Naive thymus-derived CD8-positive, alpha-beta T cell (primary cell): ENCODE measurements around the gene SAPCD1. TPM values are rescaled to one million over a fixed set of nuclear protein-coding genes. Genes with fewer than 3 reads are reported as not detected.
A peak's percentile ranks its signal among the peaks of the same experiment; 100 is the strongest.

ENCODE experiments used
- ATAC-seq, 2 donors: fragments of 150-1000 bp; cut with Tn5 transposase in 1 of 2; sonication (Bioruptor Pico), chemical (Tn5 transposase) in 1 of 2; 1 replicate in 1 of 2; 2 replicates in 1 of 2; pipeline ENCODE4 v1.10.0; 2021; ENCODE audit warnings: mild to moderate bottlenecking in 2 of 2, moderate library complexity in 2 of 2
- POLR2A ChIA-PET: fragments of 350-600 bp; sonication (Branson Sonifier 250); formaldehyde crosslinking; loops from one replicate; lab custom pipeline; 2021; ENCODE audit warnings: antibody characterized with exemption; lab: Charles Lee
- DNase-seq, 10 donors: peaks; one replicate each; pipeline versions ENCODE4 v3.0.0 to v3.0.0-alpha.2; 2020 to 2022
- H3K27ac Mint-ChIP-seq, 10 donors: one replicate each; pipeline ENCODE4 v1.8.0; 2020 to 2022; ENCODE audit warnings: mild to moderate bottlenecking in 10 of 10, mixed read lengths in 10 of 10, moderate library complexity in 4 of 10, inconsistent platforms in 1 of 10
- H3K27me3 Mint-ChIP-seq, 5 donors: one replicate each; pipeline ENCODE4 v1.8.0; 2021 to 2022; ENCODE audit warnings: mixed read lengths in 5 of 5
- H3K36me3 Mint-ChIP-seq, 3 donors: one replicate each; pipeline ENCODE4 v1.8.0; 2020 to 2022; ENCODE audit warnings: mixed read lengths in 3 of 3, mild to moderate bottlenecking in 2 of 3, inconsistent platforms in 1 of 3
- H3K4me1 Mint-ChIP-seq, 4 donors: one replicate each; pipeline ENCODE4 v1.8.0; 2021 to 2022; ENCODE audit warnings: mixed read lengths in 4 of 4
- H3K4me3 Mint-ChIP-seq, 10 donors: one replicate each; pipeline ENCODE4 v1.8.0; 2020 to 2022; ENCODE audit warnings: mild to moderate bottlenecking in 10 of 10, mixed read lengths in 10 of 10, moderate library complexity in 6 of 10, inconsistent platforms in 1 of 10
- H3K9me3 Mint-ChIP-seq, 9 donors: one replicate each; pipeline ENCODE4 v1.8.0; 2020 to 2022; ENCODE audit warnings: mixed read lengths in 9 of 9, mild to moderate bottlenecking in 3 of 9, inconsistent platforms in 1 of 9, moderate library complexity in 1 of 9
- polyA plus RNA-seq, 3 donors: library from polyadenylated mRNA; unstranded; fragments of 300-500 nt; fragmentation: Illumina TruSeq; gene quantifications; one replicate each; pipeline ENCODE4 v1.2.3, GENCODE V29; 2021
- total RNA-seq, 8 experiments: library from RNA in 2 of 8; stranded (reverse) in 2 of 8; gene quantifications; one replicate each; pipeline ENCODE4 v1.2.3 and lab custom pipeline; 2021 to 2026

The SAPCD1 gene
- total and polyA plus RNA-seq, 5 experiments from 2014 or later, result 1.6 to 2.1 TPM; not detected in 3

- Mint-ChIP-seq H3K4me3 (peak overlapping the region in 5 of 10 donors; percentile 18 to 62 (median 49)), H3K27me3 (peaks cover 0 to 13% (median 0%) of the 10 kb centered on the region in 5 donors)
These were observed 13.4 kb downstream of the SAPCD1 start for GRCh38 chr6:31775633-31776484.

DNA sequence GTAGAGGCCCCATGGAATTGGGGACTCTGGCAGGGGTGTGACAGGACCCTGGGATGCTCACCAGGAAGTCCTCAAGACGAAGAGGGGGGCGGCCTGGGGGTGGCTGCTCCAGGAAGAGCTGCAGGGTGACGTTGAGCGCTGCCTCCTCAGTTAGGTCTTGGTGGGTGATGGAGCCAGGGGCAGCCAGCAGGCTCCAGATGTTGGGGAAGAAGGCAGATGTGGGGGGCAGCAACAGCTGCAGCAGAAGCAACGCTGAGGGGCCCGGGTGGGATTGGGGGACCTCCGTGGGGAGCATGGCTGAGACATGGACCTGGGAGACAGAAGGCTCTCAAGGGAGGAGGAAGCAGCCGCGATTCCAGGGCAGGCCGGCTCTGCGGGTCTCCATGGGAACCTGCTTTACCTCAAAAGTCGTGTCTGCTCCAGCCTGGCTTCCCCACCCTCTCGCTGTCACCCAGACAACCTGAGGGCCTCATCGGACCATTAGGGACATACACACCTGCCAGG is 14.1 kb downstream of the SAPCD1 start:
- Mint-ChIP-seq H3K4me1 (peaks cover 10 to 38% (median 37%) of the 10 kb centered on the region in 4 donors), H3K4me3 (peak overlapping the region in 7 of 10 donors; percentile 15 to 62 (median 47)), H3K27ac (peak overlapping the region in 3 of 10 donors; percentile 55 to 89 (median 84)), H3K9me3 (no peaks in the 10 kb centered on the region), H3K36me3 (peaks cover 0 to 26% (median 10%) of the 10 kb centered on the region in 3 donors), H3K27me3 (peaks cover 0 to 13% (median 0%) of the 10 kb centered on the region in 5 donors)
- POLR2A ChIA-PET, result interaction anchor here (0.9 kb wide), 1 partner anchor 51 kb away, joined by 3 read pairs; the partner anchor contains the start of gene HSPA1B
- ATAC-seq, result peak; percentile 11
- DNase-seq, result no peak

More at GRCh38 chr6:31775633-31776484, 13.4 kb downstream of the SAPCD1 start:
- ATAC-seq (no peak), DNase-seq (no peak)
- peak overlapping the region in 5 of 10 donors; percentile 6 to 89 (median 40) for H3K27ac Mint-ChIP-seq
- peaks cover 0 to 22% (median 9%) of the 10 kb centered on the region in 3 donors for H3K36me3 Mint-ChIP-seq
- POLR2A ChIA-PET, result interaction anchor here (0.9 to 1.6 kb wide), 3 partner anchors 8 to 36 kb away, joined by 3 to 5 read pairs (median 3); partner anchors contain the start of genes LSM2 and MSH5
- no peaks in the 10 kb centered on the region for H3K9me3 Mint-ChIP-seq
- peaks cover 13 to 45% (median 43%) of the 10 kb centered on the region in 4 donors for H3K4me1 Mint-ChIP-seq

GRCh38 chr6:31776989-31777666 is 14.7 kb downstream of the SAPCD1 start, which contains the start of gene VWA7:
TSS of gene VWA7 (minus strand) at chr6:31777328. CDS start at chr6:31776779, 549 bp downstream.
- POLR2A ChIA-PET, result interaction anchor here (0.9 kb wide), 1 partner anchor 50 kb away, joined by 3 read pairs; the partner anchor contains the start of gene HSPA1B
- Mint-ChIP-seq H3K27ac (peak within 1 kb of the TSS in 5 of 10 donors; percentile 35 to 89 (median 55)), H3K9me3 (no peaks in the 10 kb centered on the region), H3K27me3 (peaks cover 0 to 13% (median 0%) of the 10 kb centered on the region in 5 donors), H3K4me3 (peak within 1 kb of the TSS in 8 of 10 donors; percentile 12 to 62 (median 46)), H3K36me3 (peaks cover 0 to 29% (median 10%) of the 10 kb centered on the region in 3 donors), H3K4me1 (peaks cover 9 to 37% (median 35%) of the 10 kb centered on the region in 4 donors)
- ATAC-seq (peak; percentile 65), DNase-seq (peak in 8 of 10 donors; percentile 24 to 76 (median 32))

DNA sequence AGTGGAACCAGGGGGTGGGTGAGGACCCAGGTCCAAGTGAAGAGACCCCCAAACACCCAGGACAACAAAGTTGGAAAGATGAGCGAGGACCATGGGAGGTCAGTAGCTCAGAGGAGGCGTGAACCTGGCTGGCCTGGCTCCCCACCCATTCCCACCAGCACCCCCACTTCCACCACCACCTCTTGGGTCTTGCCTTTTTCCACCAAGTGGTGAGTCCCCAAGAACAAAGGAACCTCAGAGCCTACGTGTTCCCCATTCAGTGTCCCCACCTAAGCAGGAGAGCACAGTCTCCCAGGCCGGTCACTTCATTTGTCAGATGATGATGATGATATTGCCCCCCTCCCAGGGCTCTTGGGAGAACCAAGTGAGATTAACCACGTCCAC is 15.2 kb downstream of the SAPCD1 start:
- Mint-ChIP-seq H3K4me1 (peaks cover 9 to 35% (median 30%) of the 10 kb centered on the region in 4 donors), H3K27ac (peak overlapping the region in 2 of 10 donors; percentile 20 to 43), H3K9me3 (no peaks in the 10 kb centered on the region), H3K27me3 (peaks cover 0 to 13% (median 0%) of the 10 kb centered on the region in 5 donors), H3K4me3 (peak overlapping the region in 1 of 10 donors; percentile 55), H3K36me3 (peaks cover 0 to 33% (median 13%) of the 10 kb centered on the region in 3 donors)
- ATAC-seq, result no peak
- no peak for DNase-seq
- POLR2A ChIA-PET, result no interaction called here

- Mint-ChIP-seq H3K27me3 (peaks cover 0 to 13% (median 0%) of the 10 kb centered on the region in 5 donors), H3K4me1 (peaks cover 9 to 29% (median 25%) of the 10 kb centered on the region in 4 donors), H3K27ac (no peak overlapping the region), H3K4me3 (no peak overlapping the region), H3K36me3 (peaks cover 0 to 38% (median 16%) of the 10 kb centered on the region in 3 donors), H3K9me3 (no peaks in the 10 kb centered on the region)
- ATAC-seq (no peak), DNase-seq (no peak)
- POLR2A ChIA-PET, result no interaction called here
These were observed 15.7 kb downstream of the SAPCD1 start for GRCh38 chr6:31778193-31778592.

GRCh38 chr6:31778999-31779885 is 16.8 kb downstream of the SAPCD1 start:
- Mint-ChIP-seq H3K27ac (no peak overlapping the region), H3K36me3 (peaks cover 0 to 42% (median 16%) of the 10 kb centered on the region in 3 donors)

GRCh38 chr6:31779908-31780307 is 17.5 kb downstream of the SAPCD1 start:
- H3K36me3 Mint-ChIP-seq, result peaks cover 0 to 49% (median 21%) of the 10 kb centered on the region in 3 donors
- no peak overlapping the region for H3K4me3 Mint-ChIP-seq
- peaks cover 9 to 27% (median 23%) of the 10 kb centered on the region in 4 donors for H3K4me1 Mint-ChIP-seq
- no peak overlapping the region for H3K27ac Mint-ChIP-seq
- H3K27me3 Mint-ChIP-seq, result peaks cover 0 to 13% (median 0%) of the 10 kb centered on the region in 5 donors
- POLR2A ChIA-PET, result no interaction called here
- no peak for DNase-seq
- H3K9me3 Mint-ChIP-seq, result no peaks in the 10 kb centered on the region
- ATAC-seq, result no peak

More at GRCh38 chr6:31778999-31779885, 16.8 kb downstream of the SAPCD1 start:
- Mint-ChIP-seq H3K4me3 (no peak overlapping the region), H3K4me1 (peaks cover 9 to 27% (median 24%) of the 10 kb centered on the region in 4 donors), H3K27me3 (peaks cover 0 to 13% (median 0%) of the 10 kb centered on the region in 5 donors), H3K9me3 (no peaks in the 10 kb centered on the region)
- POLR2A ChIA-PET, result no interaction called here
- DNase-seq (no peak), ATAC-seq (no peak)

- H3K27me3 Mint-ChIP-seq, result peaks cover 0 to 8% (median 0%) of the 10 kb centered on the region in 5 donors
- no peak overlapping the region for H3K27ac Mint-ChIP-seq
- no peaks in the 10 kb centered on the region for H3K9me3 Mint-ChIP-seq
- H3K4me3 Mint-ChIP-seq, result no peak overlapping the region
- peaks cover 6 to 22% (median 19%) of the 10 kb centered on the region in 4 donors for H3K4me1 Mint-ChIP-seq
- POLR2A ChIA-PET, result interaction anchor here (0.7 kb wide), 1 partner anchor 9 kb away, joined by 4 read pairs; no protein-coding TSS in a partner anchor
- peaks cover 0 to 49% (median 21%) of the 10 kb centered on the region in 3 donors for H3K36me3 Mint-ChIP-seq
- no peak for ATAC-seq
- no peak for DNase-seq
These were observed 18.2 kb downstream of the SAPCD1 start for GRCh38 chr6:31780507-31781243.

DNA sequence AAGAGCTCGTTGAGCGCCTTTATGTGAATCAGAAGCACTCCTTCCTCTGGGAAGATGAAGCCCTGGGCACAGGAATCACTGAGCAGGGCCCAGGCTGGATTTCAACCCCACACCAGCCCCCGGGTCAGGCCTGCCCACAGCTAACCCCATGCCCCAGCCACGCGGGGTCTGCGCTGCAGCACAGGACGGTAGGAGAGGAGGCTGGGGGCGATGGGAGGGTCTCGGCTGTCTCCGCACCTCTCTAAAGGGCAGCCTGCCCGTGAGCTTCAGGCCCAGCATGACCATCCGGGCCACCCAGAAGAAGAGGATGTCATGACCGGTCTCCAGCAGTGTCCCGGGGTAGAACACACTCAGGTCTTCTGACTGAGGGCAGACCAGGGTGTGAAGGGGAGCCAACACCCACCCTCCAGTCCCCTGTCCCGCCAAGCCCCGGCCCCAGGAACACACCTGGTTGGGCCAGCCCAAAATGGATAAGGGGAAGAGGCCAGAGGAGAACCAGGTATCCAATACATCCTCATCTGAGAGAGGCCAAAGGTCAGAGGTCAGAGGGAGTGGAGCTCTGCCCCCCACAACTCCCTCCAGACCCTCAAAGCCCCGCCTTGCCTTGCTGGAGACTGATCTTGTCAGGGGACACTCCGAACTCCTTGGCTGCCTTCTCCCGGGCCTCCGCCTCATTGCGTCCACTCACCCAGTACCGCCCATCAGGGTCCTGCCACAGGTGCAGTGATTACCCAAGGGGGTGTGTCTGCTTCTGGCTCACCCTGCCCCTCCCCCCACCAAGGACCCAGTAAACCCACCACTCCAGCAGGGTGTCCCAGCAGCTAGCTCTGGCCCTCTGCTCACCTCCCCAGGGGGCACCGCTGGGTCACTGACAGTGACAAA is 19.0 kb downstream of the SAPCD1 start:
- peaks cover 0 to 51% (median 21%) of the 10 kb centered on the region in 3 donors for H3K36me3 Mint-ChIP-seq
- POLR2A ChIA-PET, result interaction anchor here (0.6 to 0.7 kb wide), 2 partner anchors 10 to 12 kb away, joined by 4 read pairs; no protein-coding TSS in a partner anchor
- DNase-seq (no peak), ATAC-seq (no peak)
- H3K27ac Mint-ChIP-seq, result peak overlapping the region in 1 of 10 donors; percentile 14
- peaks cover 0 to under 1% (median 0%) of the 10 kb centered on the region in 5 donors for H3K27me3 Mint-ChIP-seq
- no peaks in the 10 kb centered on the region for H3K9me3 Mint-ChIP-seq
- H3K4me1 Mint-ChIP-seq, result peaks cover 4 to 16% (median 15%) of the 10 kb centered on the region in 4 donors
- H3K4me3 Mint-ChIP-seq, result no peak overlapping the region
